H9 (cell line): ENCODE results near the gene MTTP. TPM values are rescaled to one million over a fixed set of nuclear protein-coding genes. Genes with fewer than 3 reads are reported as not detected.

Experiments used
- DNase-seq: peaks from one replicate; pipeline ENCODE4 v3.0.0-alpha.2; 2017
- H2AFZ ChIP-seq: one replicate; pipeline ENCODE4 v1.6.1; 2013; ENCODE audit warnings: mild to moderate bottlenecking, low read length, control low read depth, moderate library complexity
- H2AK5ac ChIP-seq: 2 replicates; pipeline ENCODE4 v1.6.1; 2013; ENCODE audit warnings: low read length, control low read depth, mixed read lengths; ENCODE audit not compliant: insufficient read length
- H2BK120ac ChIP-seq: one replicate; pipeline ENCODE4 v1.6.1; 2013; ENCODE audit warnings: low read depth, mild to moderate bottlenecking, low read length, control low read depth, inconsistent platforms; ENCODE audit not compliant: poor library complexity, severe bottlenecking
- H2BK12ac ChIP-seq: 2 replicates; pipeline ENCODE4 v1.6.1; 2013; ENCODE audit warnings: low read length, control low read depth, mixed read lengths, low read depth; ENCODE audit not compliant: insufficient read length
- H2BK15ac ChIP-seq: 2 replicates; pipeline ENCODE4 v1.6.1; 2013; ENCODE audit warnings: low read depth, low read length, control low read depth
- H2BK20ac ChIP-seq: one replicate; pipeline ENCODE4 v1.6.1; 2013; ENCODE audit warnings: low read depth, mild to moderate bottlenecking, low read length, control low read depth, inconsistent platforms; ENCODE audit not compliant: poor library complexity, severe bottlenecking
- H2BK5ac ChIP-seq: 2 replicates; pipeline ENCODE4 v1.6.1; 2013; ENCODE audit warnings: low read length, control low read depth, mixed read lengths; ENCODE audit not compliant: insufficient read length
- H3K14ac ChIP-seq: 2 replicates; pipeline ENCODE4 v1.6.1; 2013; ENCODE audit warnings: low read length, control low read depth; ENCODE audit not compliant: insufficient read depth
- H3K18ac ChIP-seq: 2 replicates; pipeline ENCODE4 v1.6.1; 2013; ENCODE audit warnings: low read depth, mild to moderate bottlenecking, mixed read lengths, low read length, control low read depth; ENCODE audit not compliant: insufficient read length
- H3K23ac ChIP-seq: 2 replicates; pipeline ENCODE4 v1.6.1; 2013; ENCODE audit warnings: low read length, control low read depth, mixed read lengths, low read depth; ENCODE audit not compliant: insufficient read length
- H3K23me2 ChIP-seq: 2 replicates; pipeline ENCODE4 v1.6.1; 2013; ENCODE audit warnings: low read depth, mild to moderate bottlenecking, mixed read lengths, low read length, control low read depth; ENCODE audit not compliant: insufficient read length, poor library complexity, severe bottlenecking
- H3K27ac ChIP-seq: 2 replicates; pipeline ENCODE4 v1.5.1; 2013; ENCODE audit warnings: low read length, control low read depth, mixed read lengths, low read depth; ENCODE audit not compliant: insufficient read length
- H3K27me3 ChIP-seq: 2 replicates; pipeline ENCODE4 v1.6.1; 2013; ENCODE audit warnings: low read length, control low read depth, inconsistent platforms; ENCODE audit not compliant: insufficient read depth
- H3K4ac ChIP-seq: 2 replicates; pipeline ENCODE4 v1.6.1; 2013; ENCODE audit warnings: low read depth, mild to moderate bottlenecking, control low read depth, inconsistent platforms, low read length, moderate library complexity
- H3K4me1 ChIP-seq: 2 replicates; pipeline ENCODE4 v1.6.1; 2013; ENCODE audit warnings: low read length, control low read depth, inconsistent platforms; ENCODE audit not compliant: insufficient read depth
- H3K4me2 ChIP-seq: 2 replicates; pipeline ENCODE4 v1.6.1; 2013; ENCODE audit warnings: low read length, control low read depth, mixed read lengths; ENCODE audit not compliant: insufficient read length, insufficient read depth
- H3K56ac ChIP-seq: 2 replicates; pipeline ENCODE4 v1.6.1; 2013; ENCODE audit warnings: low read depth, mild to moderate bottlenecking, mixed read lengths, low read length, control low read depth; ENCODE audit not compliant: insufficient read length
- H3K79me1 ChIP-seq: 2 replicates; pipeline ENCODE4 v1.6.1; 2013; ENCODE audit warnings: low read depth, mild to moderate bottlenecking, moderate library complexity, low read length, control low read depth, inconsistent platforms; ENCODE audit not compliant: insufficient read depth, poor library complexity, severe bottlenecking
- H3K79me2 ChIP-seq: 2 replicates; pipeline ENCODE4 v1.6.1; 2013; ENCODE audit warnings: low read length, control low read depth, inconsistent platforms; ENCODE audit not compliant: insufficient read depth
- H3K9ac ChIP-seq: 2 replicates; pipeline ENCODE4 v1.6.1; 2013; ENCODE audit warnings: low read length, control low read depth, mixed read lengths; ENCODE audit not compliant: insufficient read length; ENCODE audit errors: extremely low read depth
- H3K9me3 ChIP-seq: one replicate; pipeline ENCODE4 v1.6.1; 2013; ENCODE audit warnings: low read depth, low read length, inconsistent platforms; ENCODE audit not compliant: control insufficient read depth
- H3T11ph ChIP-seq: one replicate; pipeline ENCODE4 v1.6.1; 2013; ENCODE audit warnings: mild to moderate bottlenecking, low read length, control low read depth, inconsistent platforms
- H4K20me1 ChIP-seq: one replicate; pipeline ENCODE4 v1.6.1; 2013; ENCODE audit not compliant: control insufficient read depth, insufficient read length, insufficient read depth
- H4K5ac ChIP-seq: 2 replicates; pipeline ENCODE4 v1.6.1; 2013; ENCODE audit warnings: low read depth, mild to moderate bottlenecking, mixed read lengths, low read length, control low read depth; ENCODE audit not compliant: insufficient read length
- H4K8ac ChIP-seq: replicated peaks from 2 replicates; pipeline ENCODE4 v1.6.1; 2013; ENCODE audit warnings: low read length, control low read depth, mixed read lengths, low read depth; ENCODE audit not compliant: insufficient read length
- H4K91ac ChIP-seq: 2 replicates; pipeline ENCODE4 v1.6.1; 2013; ENCODE audit warnings: low read depth, mild to moderate bottlenecking, moderate library complexity, mixed read lengths, low read length, control low read depth; ENCODE audit not compliant: insufficient read length
- H3K27ac Mint-ChIP-seq, 3 experiments: 2 replicates in 2 of 3; 3 replicates in 1 of 3; pipeline ENCODE4 v1.8.0; 2020 to 2021; ENCODE audit warnings: mixed read lengths in 3 of 3, mild to moderate bottlenecking in 1 of 3, moderate library complexity in 1 of 3
- H3K27me3 Mint-ChIP-seq: 2 replicates; pipeline ENCODE4 v1.8.0; 2021; ENCODE audit warnings: low read depth, mild to moderate bottlenecking, moderate library complexity, mixed read lengths
- H3K36me3 Mint-ChIP-seq, 3 experiments: 2 replicates in 2 of 3; 3 replicates in 1 of 3; pipeline ENCODE4 v1.8.0; 2020 to 2021; ENCODE audit warnings: low read depth in 3 of 3, mixed read lengths in 3 of 3; ENCODE audit not compliant: insufficient read depth in 1 of 3
- H3K4me1 Mint-ChIP-seq, 2 experiments: 2 replicates each; pipeline ENCODE4 v1.8.0; 2020; ENCODE audit warnings: mixed read lengths in 2 of 2
- H3K4me3 Mint-ChIP-seq, 2 experiments: 2 replicates in 1 of 2; 3 replicates in 1 of 2; pipeline ENCODE4 v1.8.0; 2020 to 2021; ENCODE audit warnings: mild to moderate bottlenecking in 2 of 2, mixed read lengths in 2 of 2, moderate library complexity in 1 of 2
- H3K9me3 Mint-ChIP-seq, 2 experiments: 2 replicates in 1 of 2; 3 replicates in 1 of 2; pipeline ENCODE4 v1.8.0; 2020; ENCODE audit warnings: mild to moderate bottlenecking in 2 of 2, mixed read lengths in 2 of 2, moderate library complexity in 1 of 2
- WGBS: extraction: QIAGEN DNeasy Blood & Tissue Kit; methylation state at CpG from one replicate; pipeline ENCODE4 v1.1.7; 2013; ENCODE audit warnings: missing lambda C conversion rate, low lambda C conversion rate, mixed read lengths; ENCODE audit not compliant: insufficient read length; ENCODE audit errors: extremely low coverage; 5-methylcytosine and 5-hydroxymethylcytosine counted together
- total RNA-seq: library from RNA; stranded (reverse); gene quantifications from 2 replicates; pipeline ENCODE4 v1.2.1, GENCODE V29; 2021
- TF ChIP-seq, protein P1 (sequence below): fragments of 200-600 bp; sonication (generic); conservative IDR thresholded peaks from 3 replicates; pipeline ENCODE4 v1.8.0; 2021; ENCODE audit warnings: antibody characterized with exemption, mild to moderate bottlenecking

Gene MTTP
- total RNA-seq, 1 experiment from 2014 or later, result 0.46 TPM

- Histone ChIP-seq H3K27ac (no peak overlapping the region), H3K23me2 (no peaks in the 10 kb centered on the region), H3K4me2 (no peak overlapping the region), H4K20me1 (no peaks in the 10 kb centered on the region), H4K91ac (no peak overlapping the region), H3K27me3 (no peaks in the 10 kb centered on the region), H3K4ac (no peak overlapping the region), H3K4me1 (no peaks in the 10 kb centered on the region), H3K18ac (no peak overlapping the region), H3T11ph (no peak overlapping the region), H3K56ac (no peak overlapping the region), H2BK12ac (no peak overlapping the region), H2BK20ac (no peak overlapping the region), H2BK15ac (no peak overlapping the region), H3K79me2 (no peaks in the 10 kb centered on the region), H2BK120ac (no peak overlapping the region), H3K23ac (no peak overlapping the region), H3K9me3 (no peaks in the 10 kb centered on the region), H3K14ac (no peak overlapping the region; the same call in 1 of the 2 replicates), H4K8ac (no peak overlapping the region), H3K79me1 (no peaks in the 10 kb centered on the region), H2AK5ac (no peak overlapping the region), H2AFZ (no peak overlapping the region), H3K9ac (no peak overlapping the region), H2BK5ac (no peak overlapping the region), H4K5ac (no peak overlapping the region)
- no peak for DNase-seq
- H3K9me3 Mint-ChIP-seq, result no peaks in the 10 kb centered on the region
- no peak overlapping the region for H3K27ac Mint-ChIP-seq
- peaks cover 35% of the 10 kb centered on the region for H3K27me3 Mint-ChIP-seq
- no peak overlapping the region for H3K4me3 Mint-ChIP-seq
- TF ChIP-seq, protein P1, sequence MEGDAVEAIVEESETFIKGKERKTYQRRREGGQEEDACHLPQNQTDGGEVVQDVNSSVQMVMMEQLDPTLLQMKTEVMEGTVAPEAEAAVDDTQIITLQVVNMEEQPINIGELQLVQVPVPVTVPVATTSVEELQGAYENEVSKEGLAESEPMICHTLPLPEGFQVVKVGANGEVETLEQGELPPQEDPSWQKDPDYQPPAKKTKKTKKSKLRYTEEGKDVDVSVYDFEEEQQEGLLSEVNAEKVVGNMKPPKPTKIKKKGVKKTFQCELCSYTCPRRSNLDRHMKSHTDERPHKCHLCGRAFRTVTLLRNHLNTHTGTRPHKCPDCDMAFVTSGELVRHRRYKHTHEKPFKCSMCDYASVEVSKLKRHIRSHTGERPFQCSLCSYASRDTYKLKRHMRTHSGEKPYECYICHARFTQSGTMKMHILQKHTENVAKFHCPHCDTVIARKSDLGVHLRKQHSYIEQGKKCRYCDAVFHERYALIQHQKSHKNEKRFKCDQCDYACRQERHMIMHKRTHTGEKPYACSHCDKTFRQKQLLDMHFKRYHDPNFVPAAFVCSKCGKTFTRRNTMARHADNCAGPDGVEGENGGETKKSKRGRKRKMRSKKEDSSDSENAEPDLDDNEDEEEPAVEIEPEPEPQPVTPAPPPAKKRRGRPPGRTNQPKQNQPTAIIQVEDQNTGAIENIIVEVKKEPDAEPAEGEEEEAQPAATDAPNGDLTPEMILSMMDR, result no peak
- WGBS, result no CpG with 5 or more reads among the region's 43 CpGs
- H3K4me1 Mint-ChIP-seq, result no peaks in the 10 kb centered on the region
- no peaks in the 10 kb centered on the region for H3K36me3 Mint-ChIP-seq
Measured at GRCh38 chr4:99652596-99653436, 78.2 kb downstream of the MTTP start.
